ENCODE measurements around the gene PLEKHA6. TPM values are rescaled to one million over a fixed set of nuclear protein-coding genes. Genes with fewer than 3 reads are reported as not detected.

PLEKHA6 gene
- total RNA-seq, 1 donor from 2014 or later, result 4.4 TPM

DNA sequence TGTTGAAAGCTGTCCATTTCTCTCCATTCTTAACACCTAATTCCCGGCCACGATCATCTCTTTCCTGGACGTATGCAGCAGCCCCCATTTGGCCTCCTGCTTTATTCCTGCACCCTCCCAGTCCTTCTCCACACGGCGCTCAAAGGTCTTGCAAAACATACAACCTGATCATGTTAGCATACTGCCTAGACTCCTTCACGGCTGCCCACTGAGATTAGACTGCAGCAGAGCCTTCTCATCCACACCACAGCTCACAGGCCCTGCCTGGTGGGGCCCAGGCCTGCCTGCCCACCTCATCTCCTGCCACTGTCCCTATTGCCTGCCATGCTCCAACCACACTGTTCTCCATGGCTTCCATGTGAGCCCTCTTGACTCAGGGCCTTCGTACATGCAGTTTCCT lies 148.7 kb downstream of the PLEKHA6 start:
- DNase-seq, result no peak

DNA sequence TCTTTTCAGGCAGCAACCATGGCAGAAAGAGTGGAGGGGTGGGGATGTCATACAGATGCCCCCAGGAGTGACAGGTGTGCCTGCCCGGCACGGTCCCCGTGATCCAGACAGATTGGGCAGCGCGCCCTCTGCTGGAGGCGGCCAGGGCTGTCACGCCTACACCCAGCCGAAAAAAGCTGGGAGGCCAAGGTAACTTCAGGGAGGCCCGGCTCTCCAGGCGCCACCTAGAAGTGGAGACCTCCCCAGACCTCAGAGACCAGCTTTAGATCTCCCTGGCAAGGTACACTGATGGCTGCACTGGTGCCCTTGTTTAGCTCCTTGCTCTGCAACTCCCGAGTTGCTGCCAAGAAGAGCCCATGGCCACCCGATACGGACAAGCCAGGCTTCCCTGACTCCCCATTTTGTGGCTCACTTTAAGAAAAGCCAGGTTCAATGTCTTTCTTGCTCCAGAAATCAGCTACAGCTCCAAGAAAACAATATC lies 152.6 kb downstream of the PLEKHA6 start:
- DNase-seq, result peak; percentile 73

DNA sequence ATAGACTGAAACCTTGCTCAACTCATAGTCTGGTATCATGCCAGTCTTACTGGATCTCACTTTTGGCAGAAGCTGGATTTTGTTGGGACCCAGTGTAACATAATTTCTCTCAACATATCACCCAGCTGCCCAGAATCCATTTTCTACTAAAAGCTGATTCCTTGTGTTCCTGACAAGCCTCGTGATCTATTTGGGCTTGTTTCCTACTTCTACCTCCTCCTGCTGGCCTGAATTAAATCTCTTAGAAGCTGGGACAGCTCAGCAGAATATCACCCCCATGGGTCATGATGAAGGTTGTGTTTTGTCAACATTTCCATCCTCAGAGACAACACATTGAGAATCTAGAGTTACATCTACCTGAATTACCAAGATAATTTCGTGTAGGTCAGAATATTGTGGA lies 153.6 kb downstream of the PLEKHA6 start:
- no peak for DNase-seq

DNA sequence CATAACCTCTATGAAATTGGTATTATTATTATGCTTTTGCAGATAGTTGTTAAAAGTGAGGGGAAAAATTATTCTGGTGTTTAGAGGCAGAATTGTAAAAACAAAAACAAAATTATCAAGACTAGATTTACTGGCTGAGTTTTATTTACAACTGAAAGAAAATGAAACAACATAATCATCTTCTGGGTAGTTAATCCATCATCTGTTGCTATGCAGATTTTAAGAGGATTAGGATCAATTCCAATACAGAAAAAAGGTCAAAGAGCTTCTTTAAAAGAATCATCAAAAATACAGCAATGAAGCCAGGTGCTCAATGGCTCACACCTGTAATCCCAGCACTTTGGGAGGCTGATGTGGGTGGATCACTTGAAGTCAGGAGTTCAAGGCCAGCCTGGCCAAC lies 154.2 kb downstream of the PLEKHA6 start:
- DNase-seq, result no peak

DNA sequence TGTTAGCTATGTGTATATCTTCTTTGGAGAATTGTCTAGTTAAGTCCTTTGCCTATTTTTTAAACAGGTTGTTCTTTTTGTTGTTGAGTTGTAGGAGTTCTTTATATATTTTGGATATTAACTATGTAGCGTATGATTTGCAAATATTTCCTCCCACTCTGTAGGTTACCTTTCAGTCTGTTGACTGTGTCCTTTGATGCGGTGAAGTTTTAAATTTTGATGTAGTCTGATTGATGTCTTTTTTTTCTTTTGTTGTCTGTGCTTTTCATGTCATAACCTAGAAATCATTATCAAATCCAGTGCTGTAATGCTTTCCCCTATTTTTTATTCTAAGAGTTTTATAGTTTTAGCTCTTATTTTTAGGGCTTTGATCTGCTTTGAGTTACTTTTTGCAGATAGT lies 154.8 kb downstream of the PLEKHA6 start:
- DNase-seq, result no peak

DNA sequence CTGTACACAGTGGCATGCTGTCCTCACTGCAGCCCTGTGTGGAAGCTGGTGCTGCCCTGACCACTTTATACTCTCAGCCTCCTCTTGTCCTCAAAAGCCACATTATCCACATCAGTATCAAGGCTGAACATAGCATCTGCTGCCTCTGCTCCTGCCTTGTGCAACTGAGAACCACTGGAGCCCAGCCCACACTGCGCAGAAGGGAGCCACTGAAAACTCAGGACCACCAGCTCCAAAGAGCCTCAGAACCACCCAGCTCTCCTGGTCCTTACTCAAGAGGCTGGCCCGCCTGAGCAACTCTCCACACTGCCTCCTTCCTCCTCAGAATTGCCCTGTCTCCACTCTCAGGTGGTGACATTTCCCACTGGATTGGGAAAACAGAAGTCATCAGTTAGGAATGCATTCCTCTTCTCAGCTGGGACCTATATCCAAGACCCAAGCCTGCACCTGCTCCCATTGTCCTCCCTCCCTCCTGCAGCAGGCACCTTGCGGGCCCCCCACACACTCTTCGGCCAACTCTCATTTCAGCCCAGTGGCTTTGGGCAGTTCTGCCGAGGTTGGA lies 156.4 kb downstream of the PLEKHA6 start:
- no peak for DNase-seq

DNA sequence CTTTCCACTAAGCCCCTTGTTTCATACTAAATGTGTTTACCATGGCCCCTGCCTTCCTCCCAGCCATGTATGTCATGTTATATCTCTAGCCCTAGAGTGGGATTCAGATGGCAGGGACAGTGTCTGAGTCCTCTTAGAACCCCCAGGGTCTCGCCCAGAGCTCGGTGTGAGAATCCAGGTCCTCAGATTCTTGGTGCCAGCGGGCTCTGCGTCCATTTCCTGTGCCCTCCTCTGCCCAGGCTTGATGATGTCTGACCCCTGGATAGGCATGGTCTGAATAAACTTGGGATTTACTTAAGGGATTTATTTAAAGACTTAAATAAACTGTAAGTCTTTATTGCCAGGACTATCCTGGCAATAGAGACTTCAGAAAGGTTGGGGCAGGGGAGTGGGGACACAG lies 157.2 kb downstream of the PLEKHA6 start:
- no peak for DNase-seq

DNA sequence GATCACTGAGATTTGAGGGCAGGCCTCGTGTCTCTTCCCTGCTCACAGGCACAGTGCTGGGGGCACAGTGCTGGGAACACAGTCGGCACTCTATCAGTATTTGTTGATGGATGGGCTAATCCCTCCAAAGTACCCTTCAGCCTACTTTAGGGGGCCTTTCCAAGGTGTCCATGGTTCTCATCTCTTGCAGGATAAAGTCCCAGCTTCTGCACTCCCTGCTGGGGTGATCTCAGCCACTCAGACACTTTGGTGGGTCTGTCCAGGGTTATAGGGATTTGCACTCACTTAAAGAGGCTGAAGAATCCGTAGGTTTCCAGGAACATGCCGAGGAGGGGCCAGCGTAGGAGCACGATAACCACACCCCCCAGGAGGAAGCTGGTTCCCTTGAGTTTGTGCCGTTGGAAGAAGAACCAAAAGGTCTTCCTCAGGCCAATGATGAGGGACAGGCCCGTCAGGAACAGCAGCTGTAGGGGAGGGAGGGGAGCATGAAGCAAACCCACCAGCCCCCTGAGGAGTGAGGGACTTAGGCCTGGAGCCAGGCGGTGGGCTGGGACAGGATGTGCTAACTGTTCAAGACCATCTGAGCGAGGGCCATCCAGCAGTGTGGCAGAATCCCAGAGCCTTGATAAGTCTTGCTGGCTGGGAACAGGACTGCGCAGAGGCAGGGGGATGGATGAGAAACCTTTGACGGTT lies 158.2 kb downstream of the PLEKHA6 start:
- DNase-seq, result peak; percentile 70

DNA sequence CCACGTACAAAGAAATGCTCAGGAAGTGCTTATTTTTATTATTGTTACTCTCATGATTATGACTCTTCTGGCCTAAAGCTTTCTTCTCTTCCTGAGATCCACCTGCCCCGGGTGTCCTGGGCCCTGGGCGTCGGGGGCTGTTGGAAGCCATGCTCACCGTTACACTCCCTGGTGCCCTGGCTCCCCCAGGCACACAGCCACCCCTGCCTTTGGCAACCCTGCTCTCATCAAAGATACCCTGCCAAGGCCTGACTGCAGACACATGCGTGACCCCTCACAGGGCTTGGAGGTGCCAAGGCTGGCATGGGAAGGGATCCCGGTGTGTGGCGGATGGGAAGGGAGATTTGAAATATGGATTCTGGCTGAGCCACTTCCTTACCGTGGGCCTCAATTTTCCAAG lies 160.2 kb downstream of the PLEKHA6 start:
- no peak for DNase-seq

DNA sequence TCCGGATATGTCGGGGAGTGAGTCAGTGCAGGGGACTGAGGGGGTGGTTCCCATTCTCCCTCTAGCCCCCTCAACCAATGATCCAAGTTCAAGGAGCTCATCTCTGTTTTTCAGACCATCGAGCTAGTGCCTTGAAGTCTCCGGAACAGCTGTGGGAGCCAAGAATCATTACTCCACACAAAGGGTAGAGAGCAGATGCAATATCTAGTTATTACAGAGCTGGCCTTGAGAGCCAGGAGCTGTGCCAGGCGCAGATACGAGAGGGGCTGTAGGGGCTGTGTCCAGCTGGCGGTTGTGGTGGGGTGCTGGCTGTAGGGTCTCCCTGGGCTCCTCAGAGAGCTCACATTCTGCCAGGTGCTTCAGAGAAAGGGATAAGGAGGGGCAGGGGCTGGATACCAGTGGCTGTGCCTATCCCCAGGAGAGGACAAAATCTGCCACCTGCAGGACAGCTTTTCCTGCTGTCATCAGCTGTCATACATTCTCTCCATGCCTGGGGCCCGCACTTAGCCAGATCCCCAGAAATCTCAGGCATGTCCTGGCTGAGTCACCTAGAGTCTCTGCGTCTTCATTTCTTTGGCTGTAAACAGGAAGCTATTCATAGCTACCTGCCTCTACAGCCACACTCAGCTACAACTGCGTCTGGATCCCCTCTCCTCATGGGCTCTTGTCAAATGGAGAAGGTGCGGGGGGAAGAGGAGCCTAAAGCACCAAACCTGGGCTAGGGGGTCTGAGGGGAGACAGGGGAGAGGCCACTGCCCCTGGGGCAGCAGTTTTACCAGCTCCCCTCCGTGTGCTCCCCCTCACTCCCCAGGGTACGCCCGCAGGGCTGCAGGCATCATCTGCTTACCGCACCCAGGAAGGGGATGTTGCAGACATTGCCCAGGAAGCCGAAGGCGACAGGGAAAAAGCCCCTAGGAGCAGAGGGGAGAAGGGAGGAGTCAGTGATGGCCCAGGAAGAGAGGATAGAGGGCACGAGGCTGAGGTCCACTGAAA lies 161.1 kb downstream of the PLEKHA6 start:
- DNase-seq, result peak; percentile 82

DNA sequence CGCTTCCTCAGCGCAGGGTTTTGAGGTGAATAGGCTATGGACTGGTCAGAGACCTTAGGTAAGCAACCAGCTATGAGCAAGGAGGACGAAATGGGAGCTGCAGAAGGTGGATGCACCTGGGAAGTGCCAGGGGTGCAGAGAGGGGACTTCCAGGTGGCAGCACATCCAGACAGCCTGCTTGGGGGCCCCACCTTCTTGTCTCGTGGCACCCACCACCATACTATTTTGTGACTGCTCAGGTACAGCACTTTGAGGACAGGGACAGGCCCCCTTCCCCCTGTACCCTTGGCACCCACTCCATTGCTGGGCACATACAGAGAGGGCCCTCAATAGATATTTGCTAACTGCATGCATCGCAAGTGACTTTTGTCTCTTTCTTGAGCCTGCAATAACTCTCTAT lies 162.7 kb downstream of the PLEKHA6 start:
- DNase-seq, result no peak

DNA sequence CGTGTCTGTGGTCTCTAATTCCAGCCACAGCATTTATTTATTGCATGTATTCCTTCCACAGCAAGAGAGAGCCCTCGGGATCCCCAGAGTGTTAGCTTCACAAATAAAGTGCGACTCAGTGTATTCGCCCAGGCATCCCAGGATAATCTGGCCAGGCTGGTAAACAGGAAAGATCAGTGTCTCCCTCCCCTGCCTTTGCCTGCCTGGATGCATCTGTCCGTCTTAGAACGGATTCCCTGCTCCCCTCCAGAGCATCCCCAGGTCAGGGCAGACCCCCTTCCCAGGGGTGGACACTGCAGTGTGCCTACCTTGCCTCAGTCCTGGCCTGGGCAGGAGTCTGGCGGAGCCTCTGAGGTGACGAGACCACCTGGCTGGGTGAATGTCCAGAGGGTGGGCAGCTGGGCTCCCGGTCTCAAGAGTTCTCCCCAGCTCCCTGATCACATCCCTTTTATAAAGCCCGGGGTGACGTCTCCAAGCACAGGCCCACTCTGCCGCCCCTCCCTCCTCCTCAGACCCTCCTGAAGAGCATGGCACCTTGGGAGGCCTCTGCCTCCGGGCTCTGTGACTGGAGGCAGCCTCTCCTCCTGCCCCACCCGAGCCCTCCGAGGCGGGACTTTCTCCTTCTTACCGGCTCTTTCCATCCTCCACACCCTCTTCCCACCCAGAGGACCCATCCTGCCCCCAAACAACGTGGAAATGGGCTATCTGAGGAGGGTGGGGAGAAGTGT lies 163.5 kb downstream of the PLEKHA6 start, which contains the start of gene KISS1:
TSS of gene KISS1 (minus strand) at position 424 of the 728 bp plus-strand sequence. CDS start 3,615 bp downstream, outside the sequence.
- DNase-seq, result peak; percentile 18

DNA sequence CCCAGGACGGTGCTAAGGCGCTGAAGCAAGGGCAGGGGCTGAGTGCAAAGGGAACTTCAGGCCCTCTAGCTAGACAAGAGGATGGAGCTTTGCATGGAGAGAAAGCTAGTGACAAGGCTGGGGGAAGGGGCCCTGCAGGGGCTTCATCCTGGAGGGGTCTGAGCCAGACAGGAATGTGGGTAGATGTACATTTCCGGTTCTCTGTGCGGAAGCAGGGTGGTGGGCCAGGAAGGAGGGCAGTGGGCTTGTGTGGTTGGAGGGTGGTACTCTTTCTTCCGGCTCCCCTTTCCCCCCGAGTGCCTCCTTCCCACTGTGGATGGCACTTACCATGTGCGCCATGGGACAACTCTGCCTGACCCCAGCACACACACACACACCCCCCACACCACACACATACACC lies 165.0 kb downstream of the PLEKHA6 start:
- no peak for DNase-seq

DNA sequence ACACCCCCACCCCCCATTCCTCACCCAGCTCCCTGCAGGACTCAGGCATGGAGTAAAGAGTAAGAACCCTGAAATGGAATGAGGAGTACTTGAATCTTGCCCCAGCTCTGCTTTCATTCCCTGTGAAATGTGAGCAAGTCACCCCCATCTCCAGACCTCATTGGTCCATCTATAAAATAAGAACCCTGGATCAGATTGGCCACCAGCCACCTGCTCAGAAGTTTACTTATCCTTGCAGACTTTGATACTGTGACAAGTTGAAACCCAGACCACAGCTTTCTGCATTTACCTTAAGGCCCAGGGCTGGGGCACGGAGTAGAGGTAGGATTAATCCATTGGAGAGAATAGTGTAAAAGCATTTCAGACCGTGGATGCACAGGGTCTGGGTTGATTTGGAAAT lies 165.6 kb downstream of the PLEKHA6 start:
- peak; percentile 25 for DNase-seq

DNA sequence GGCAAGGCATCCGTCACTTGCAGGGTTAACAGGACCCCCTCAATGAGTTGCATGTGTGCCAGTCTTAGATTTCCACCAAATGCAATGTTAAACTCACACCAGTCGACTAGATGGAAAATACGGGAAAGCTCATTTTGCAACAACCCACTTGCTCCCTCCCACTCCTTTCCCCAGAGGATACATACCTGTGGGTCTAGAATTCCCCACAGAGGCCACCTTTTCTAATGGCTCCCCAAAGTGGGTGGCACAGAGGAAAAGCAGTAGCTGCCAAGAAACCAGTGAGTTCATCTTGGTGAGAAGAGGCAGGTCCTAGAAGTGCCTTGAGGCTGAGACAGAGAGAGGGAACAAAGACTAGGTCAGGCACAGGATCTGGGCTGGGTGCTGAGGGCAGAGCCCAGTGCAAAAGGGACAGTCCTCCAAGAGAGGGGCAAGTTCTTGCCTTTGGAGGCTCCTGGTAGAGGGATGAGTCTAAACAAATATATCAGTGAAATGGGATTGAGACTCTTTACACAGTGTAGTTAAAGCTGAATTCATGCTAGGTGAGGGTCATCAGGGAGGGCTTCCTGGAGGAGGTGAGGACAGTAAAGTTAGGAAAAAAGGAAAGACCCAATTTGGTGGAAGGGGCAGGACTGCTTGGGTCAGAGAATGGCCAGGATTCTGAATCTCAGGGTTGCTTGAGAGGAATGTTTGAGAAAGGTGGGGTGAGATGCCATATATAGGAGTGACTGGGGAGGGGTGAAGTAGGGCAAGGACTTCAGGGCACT lies 167.0 kb downstream of the PLEKHA6 start:
- no peak for DNase-seq

DNA sequence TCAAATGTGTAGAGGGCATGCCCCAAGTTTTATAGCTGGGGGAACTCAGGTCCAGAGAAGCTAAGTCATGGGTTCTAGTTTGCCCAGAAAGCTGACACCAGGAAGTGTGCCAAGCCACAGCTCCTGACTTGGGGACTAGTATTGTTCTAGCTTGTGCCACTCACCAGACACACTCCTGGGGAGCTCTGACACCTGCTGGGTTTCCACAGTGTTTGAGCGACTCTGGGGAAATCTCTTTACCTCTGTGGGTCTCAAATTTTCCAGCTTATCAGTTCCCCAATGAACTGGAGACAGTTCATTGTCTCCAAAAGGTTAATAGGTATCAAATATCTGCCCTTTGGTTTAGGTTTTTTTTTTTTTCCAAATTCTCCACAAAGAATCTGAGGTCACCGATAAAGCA lies 167.7 kb downstream of the PLEKHA6 start:
- DNase-seq, result no peak

DNA sequence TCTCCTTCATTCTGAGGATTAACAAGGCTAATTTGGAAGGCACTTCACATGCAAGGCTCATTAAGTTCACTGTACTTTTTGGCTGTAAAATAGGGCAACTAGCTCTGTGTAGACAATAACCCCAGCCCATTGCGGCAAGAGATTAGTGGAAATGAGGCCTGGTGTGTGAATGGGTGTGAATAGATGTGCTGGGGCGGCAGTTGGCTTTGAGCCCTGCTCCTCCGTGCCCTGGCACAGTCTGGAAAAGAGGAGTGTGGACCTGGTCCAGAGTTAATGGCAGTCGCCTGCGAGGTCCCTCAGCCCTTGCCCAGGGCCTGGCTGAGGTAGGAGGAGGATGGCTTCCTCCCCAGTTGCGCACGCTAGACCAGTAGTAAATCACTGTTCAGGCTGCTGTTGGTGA lies 168.3 kb downstream of the PLEKHA6 start:
- DNase-seq, result no peak

DNA sequence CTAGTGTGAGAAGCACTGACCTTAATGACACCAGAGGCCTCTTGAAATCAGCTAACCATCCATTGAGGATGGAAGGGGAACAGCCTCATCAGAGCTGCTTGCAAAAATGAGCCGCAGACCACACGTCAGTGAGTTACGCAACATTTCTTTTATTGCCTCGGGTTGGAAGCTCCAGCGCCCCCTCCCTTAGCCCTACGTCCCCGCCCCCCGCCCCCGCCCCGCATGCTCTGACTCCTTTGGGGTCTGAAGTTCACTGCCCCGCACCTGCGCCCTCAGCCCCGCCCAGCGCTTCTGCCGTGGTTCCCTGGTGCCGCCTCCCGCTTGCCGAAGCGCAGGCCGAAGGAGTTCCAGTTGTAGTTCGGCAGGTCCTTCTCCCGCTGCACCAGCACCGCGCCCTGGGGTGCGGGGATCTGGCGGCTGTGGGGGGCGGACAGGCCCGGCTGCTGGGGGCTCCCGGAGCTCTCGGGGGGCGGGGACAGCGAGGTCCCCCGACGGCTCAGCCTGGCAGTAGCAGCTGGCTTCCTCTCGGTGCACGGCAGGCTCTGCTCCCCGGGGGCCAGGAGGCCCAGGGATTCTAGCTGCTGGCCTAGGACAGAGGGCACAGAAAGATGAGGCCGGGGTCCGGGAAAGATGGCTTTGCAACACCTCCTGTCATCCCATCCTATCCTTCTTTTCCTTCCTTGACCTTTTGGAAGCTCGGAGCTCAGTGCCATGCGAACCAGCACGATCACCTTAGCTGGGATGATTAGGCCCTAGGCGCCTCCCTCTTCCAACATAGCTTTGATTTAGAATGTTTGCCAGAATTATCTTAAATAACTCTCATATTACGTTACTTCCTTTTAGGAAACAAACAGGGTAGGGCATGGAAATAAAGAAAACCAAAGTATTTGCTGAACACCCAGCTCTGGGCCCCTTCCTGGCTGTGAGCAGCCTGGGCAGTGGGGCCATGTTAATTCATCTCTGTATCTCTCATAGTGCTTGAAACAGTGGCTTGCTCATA lies 169.2 kb downstream of the PLEKHA6 start:
- peak; percentile 48 for DNase-seq

DNA sequence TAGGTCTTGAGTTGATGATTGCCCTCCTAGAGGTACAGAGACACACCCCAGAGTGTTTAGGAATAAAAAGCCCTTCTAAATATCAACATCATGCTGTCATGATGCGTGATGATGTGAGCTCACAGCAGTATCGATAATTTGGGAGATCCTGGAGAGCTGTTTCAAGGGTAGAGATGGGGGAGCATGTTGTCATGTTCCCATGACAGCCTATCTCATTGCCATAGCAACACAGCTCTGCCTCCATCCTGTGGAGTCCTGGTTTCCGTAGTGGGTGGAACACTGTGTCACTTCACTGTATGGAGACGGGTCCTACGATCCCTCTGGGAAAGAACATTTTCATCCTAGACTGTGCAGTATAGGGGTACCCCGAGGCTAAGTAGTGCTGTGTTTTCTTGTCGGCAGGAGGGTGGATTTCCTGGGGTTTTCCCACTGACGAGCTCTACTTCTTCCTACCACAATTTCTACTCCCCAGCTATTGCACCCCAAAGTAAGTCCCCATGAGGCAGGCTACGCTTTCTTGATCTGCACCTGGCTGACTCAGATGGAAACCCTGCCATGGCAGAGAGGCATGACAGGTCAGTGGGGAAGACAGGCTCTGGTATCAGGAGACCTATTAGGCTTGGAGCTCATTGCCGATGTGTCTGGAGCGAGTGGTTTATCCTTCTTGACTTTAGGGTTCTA lies 170.6 kb downstream of the PLEKHA6 start:
- DNase-seq, result no peak
